HCT116 (cell line): ENCODE measurements around the gene C18orf32. TPM values are rescaled to one million over a fixed set of nuclear protein-coding genes. Genes with fewer than 3 reads are reported as not detected.

Source experiments
- ATAC-seq: fragments of 200-7000 bp; cut with Tn5 transposase; 2 replicates; pipeline ENCODE4 v1.9.1; 2020; ENCODE audit warnings: mild to moderate bottlenecking, moderate library complexity
- BruUV-seq: library from RNA; stranded (reverse); fragments of 400-500 nt; replicated peaks from 2 replicates; lab custom pipeline; 2021; lab: Mats Ljungman, UMichigan
- CTCF ChIA-PET: fragments of 300-600 bp; sonication (Branson Sonifier 250); formaldehyde crosslinking; loops from one replicate; lab custom pipeline; 2021; ENCODE audit warnings: antibody characterized with exemption; lab: Charles Lee
- POLR2A ChIA-PET: fragments of 300-600, 350-600 bp; sonication (Branson Sonifier 250); formaldehyde crosslinking; loops from one replicate; lab custom pipeline; 2021; ENCODE audit warnings: antibody characterized with exemption; lab: Charles Lee
- RAD21 ChIA-PET, 2 experiments: fragments of 300-600 bp; sonication (Branson Sonifier 250); formaldehyde crosslinking; loops; one replicate each; lab custom pipeline; 2023; ENCODE audit warnings: low total read pairs in 2 of 2; ENCODE audit not compliant: uncharacterized antibody in 2 of 2, unreplicated experiment in 2 of 2, low non-redundant PET in 1 of 2; lab: Charles Lee
- DNase-seq: peaks from one replicate; pipeline ENCODE4 v3.0.0-alpha.2; 2010; ENCODE audit warnings: low read depth, low spot score
- H2AFZ ChIP-seq: fragments of 200-600 bp; shearing (Covaris generic), sonication (generic); 2 replicates; pipeline ENCODE4 v1.6.1; 2017; ENCODE audit warnings: low read depth, mixed run types, mixed read lengths, antibody characterized with exemption, low read length; ENCODE audit not compliant: poor library complexity, severe bottlenecking
- H3K27ac ChIP-seq: 2 replicates; pipeline ENCODE4 v1.5.1; 2012; ENCODE audit warnings: low read depth, low read length
- H3K27me3 ChIP-seq: fragments of 200-600 bp; sonication (generic); 2 replicates; pipeline ENCODE4 v1.6.1; 2016; ENCODE audit warnings: mixed run types, low read length, mixed read lengths; ENCODE audit not compliant: insufficient read depth
- H3K36me3 ChIP-seq, 2 experiments: fragments of 200-500 bp in 1 of 2; fragments of 200-600 bp in 1 of 2; sonication (Bioruptor generic) in 1 of 2; sonication (generic) in 1 of 2; 2 replicates each; pipeline versions ENCODE4 v1.5.1 to v1.6.1; 2014 to 2016; ENCODE audit warnings: low read length in 2 of 2, inconsistent platforms in 1 of 2, mixed read lengths in 1 of 2, mixed run types in 1 of 2; ENCODE audit not compliant: insufficient read depth in 2 of 2, control insufficient read depth in 1 of 2
- H3K4me1 ChIP-seq, 2 experiments: fragments of 200-600 bp in 1 of 2; sonication (generic) in 1 of 2; 2 replicates each; pipeline versions ENCODE4 v1.5.1 to v1.6.1; 2012 to 2017; ENCODE audit warnings: low read length in 2 of 2, inconsistent platforms in 1 of 2, mild to moderate bottlenecking in 1 of 2, mixed read lengths in 1 of 2, mixed run types in 1 of 2, moderate library complexity in 1 of 2; ENCODE audit not compliant: insufficient read depth in 2 of 2, control insufficient read depth in 1 of 2
- H3K4me2 ChIP-seq: fragments of 200-600 bp; sonication (generic); 2 replicates; pipeline ENCODE4 v1.6.1; 2017; ENCODE audit warnings: mixed run types, low read length, mixed read lengths
- H3K4me3 ChIP-seq, 2 experiments: fragments of 200-600 bp in 1 of 2; sonication (generic) in 1 of 2; replicated peaks in 1 of 2; 2 replicates each; pipeline ENCODE4 v1.5.1; 2011 to 2016; ENCODE audit warnings: low read length in 2 of 2, control low read depth in 1 of 2, low read depth in 1 of 2, mild to moderate bottlenecking in 1 of 2, mixed read lengths in 1 of 2, mixed run types in 1 of 2
- H3K79me2 ChIP-seq: fragments of 200-600 bp; sonication (generic); 2 replicates; pipeline ENCODE4 v1.6.1; 2017; ENCODE audit warnings: mild to moderate bottlenecking, mixed run types, low read length, moderate library complexity, mixed read lengths; ENCODE audit not compliant: insufficient read depth
- H3K9ac ChIP-seq: fragments of 200-600 bp; sonication (generic); 2 replicates; pipeline ENCODE4 v1.6.1; 2016; ENCODE audit warnings: low read length, mixed read lengths
- H3K9me2 ChIP-seq: fragments of 200-600 bp; sonication (generic), shearing (Covaris generic); 2 replicates; pipeline ENCODE4 v1.6.1; 2017; ENCODE audit warnings: mixed run types, mild to moderate bottlenecking, moderate library complexity; ENCODE audit not compliant: insufficient read depth
- H3K9me3 ChIP-seq, 2 experiments: fragments of 200-500 bp in 1 of 2; fragments of 200-600 bp in 1 of 2; sonication (Bioruptor generic) in 1 of 2; sonication (generic) in 1 of 2; 2 replicates each; pipeline ENCODE4 v1.6.1; 2014 to 2017; ENCODE audit warnings: low read length in 2 of 2, mixed read lengths in 2 of 2, inconsistent platforms in 1 of 2, low read depth in 1 of 2, mild to moderate bottlenecking in 1 of 2, mixed run types in 1 of 2, moderate library complexity in 1 of 2; ENCODE audit not compliant: control insufficient read depth in 1 of 2, insufficient read depth in 1 of 2
- H4K20me1 ChIP-seq: fragments of 200-600 bp; sonication (generic), shearing (Covaris generic); 2 replicates; pipeline ENCODE4 v1.6.1; 2017; ENCODE audit warnings: mixed run types, mild to moderate bottlenecking, moderate library complexity; ENCODE audit not compliant: insufficient read depth
- CBX3 ChIP-seq: IDR thresholded peaks from 2 replicates; pipeline ENCODE4 v1.6.1; 2012; ENCODE audit warnings: low read depth
- CEBPB ChIP-seq: IDR thresholded peaks from 2 replicates; pipeline ENCODE4 v1.6.1; 2012; ENCODE audit warnings: low read depth
- EZH2phosphoT487 ChIP-seq: fragments of 200-600 bp; IDR thresholded peaks from 2 replicates; pipeline ENCODE4 v1.6.1; 2018; ENCODE audit warnings: antibody characterized with exemption, borderline replicate concordance
- JUND ChIP-seq: IDR thresholded peaks from 2 replicates; pipeline ENCODE4 v1.6.1; 2012
- POLR2A ChIP-seq: IDR thresholded peaks from 2 replicates; pipeline ENCODE4 v1.7.0; 2011; ENCODE audit warnings: borderline replicate concordance; ENCODE audit not compliant: insufficient read depth, insufficient read length; ENCODE audit errors: extremely low read depth
- POLR2AphosphoS5 ChIP-seq: IDR thresholded peaks from 2 replicates; pipeline ENCODE4 v1.6.1; 2011; ENCODE audit warnings: mild to moderate bottlenecking, low read depth, low read length, moderate library complexity
- REST ChIP-seq: IDR thresholded peaks from 2 replicates; pipeline ENCODE4 v1.6.1; 2012; ENCODE audit warnings: low read depth
- SRF ChIP-seq: IDR thresholded peaks from 2 replicates; pipeline ENCODE4 v1.6.1; 2012; ENCODE audit warnings: low read depth
- TCF7L2 ChIP-seq: IDR thresholded peaks from 2 replicates; pipeline ENCODE4 v1.7.0; 2011; ENCODE audit warnings: borderline replicate concordance, inconsistent platforms; ENCODE audit not compliant: insufficient read depth, insufficient read length; ENCODE audit errors: extremely low read depth
- YY1 ChIP-seq: IDR thresholded peaks from 2 replicates; pipeline ENCODE4 v1.6.1; 2011; ENCODE audit warnings: low read length, low read depth, moderate library complexity, mild to moderate bottlenecking; ENCODE audit not compliant: insufficient replicate concordance; ENCODE audit errors: extremely low read depth
- ZBTB33 ChIP-seq: IDR thresholded peaks from 2 replicates; pipeline ENCODE4 v1.6.1; 2011; ENCODE audit warnings: mild to moderate bottlenecking, low read length, moderate library complexity; ENCODE audit not compliant: insufficient replicate concordance; ENCODE audit errors: extremely low read depth
- ZFX ChIP-seq: fragments of 450-650 bp; IDR thresholded peaks from 2 replicates; pipeline ENCODE4 v1.6.1; 2017
- intact Hi-C: fragments of 100-400 bp; cut with micrococcal nuclease; formaldehyde crosslinking; loops from 2 replicates; pipeline ENCODE4 v1.10.0; 2022
- total RNA-seq: library from RNA; stranded (reverse); gene quantifications from one replicate; pipeline ENCODE4 v1.2.1, GENCODE V29; 2021; ENCODE audit not compliant: unreplicated experiment
- TF ChIP-seq, protein P1 (sequence below): IDR thresholded peaks from 2 replicates; pipeline ENCODE4 v1.6.1; 2012
- TF ChIP-seq, protein P2 (sequence below), 3 experiments: fragments of 200-600 bp in 1 of 3; sonication (generic) in 1 of 3; IDR thresholded peaks in 2 of 3; conservative IDR thresholded peaks in 1 of 3; 2 replicates each; pipeline ENCODE4 v1.5.1; 2012 to 2017; ENCODE audit warnings: low read depth in 2 of 3, low read length in 2 of 3, antibody characterized with exemption in 1 of 3, borderline replicate concordance in 1 of 3, control low read depth in 1 of 3, mild to moderate bottlenecking in 1 of 3, mixed read lengths in 1 of 3, mixed run types in 1 of 3, moderate library complexity in 1 of 3; ENCODE audit not compliant: insufficient read depth in 1 of 3
- TF ChIP-seq, protein P3 (sequence below): IDR thresholded peaks from 2 replicates; pipeline ENCODE4 v1.6.1; 2012

Gene C18orf32
- total RNA-seq, 1 experiment from 2014 or later, result 35.0 TPM

- TF ChIP-seq SRF, result no peak
- TF ChIP-seq ZBTB33, result no peak
- TF ChIP-seq YY1, result no peak
- TF ChIP-seq REST, result no peak
- no peak for TF ChIP-seq EZH2phosphoT487
- TF ChIP-seq CEBPB, result no peak
- TF ChIP-seq ZFX, result no peak
- no peak for TF ChIP-seq JUND
- TF ChIP-seq, protein P1, sequence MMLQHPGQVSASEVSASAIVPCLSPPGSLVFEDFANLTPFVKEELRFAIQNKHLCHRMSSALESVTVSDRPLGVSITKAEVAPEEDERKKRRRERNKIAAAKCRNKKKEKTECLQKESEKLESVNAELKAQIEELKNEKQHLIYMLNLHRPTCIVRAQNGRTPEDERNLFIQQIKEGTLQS, result no peak
- no peak for TF ChIP-seq TCF7L2
- TF ChIP-seq POLR2A, result no peak
- TF ChIP-seq, protein P2, sequence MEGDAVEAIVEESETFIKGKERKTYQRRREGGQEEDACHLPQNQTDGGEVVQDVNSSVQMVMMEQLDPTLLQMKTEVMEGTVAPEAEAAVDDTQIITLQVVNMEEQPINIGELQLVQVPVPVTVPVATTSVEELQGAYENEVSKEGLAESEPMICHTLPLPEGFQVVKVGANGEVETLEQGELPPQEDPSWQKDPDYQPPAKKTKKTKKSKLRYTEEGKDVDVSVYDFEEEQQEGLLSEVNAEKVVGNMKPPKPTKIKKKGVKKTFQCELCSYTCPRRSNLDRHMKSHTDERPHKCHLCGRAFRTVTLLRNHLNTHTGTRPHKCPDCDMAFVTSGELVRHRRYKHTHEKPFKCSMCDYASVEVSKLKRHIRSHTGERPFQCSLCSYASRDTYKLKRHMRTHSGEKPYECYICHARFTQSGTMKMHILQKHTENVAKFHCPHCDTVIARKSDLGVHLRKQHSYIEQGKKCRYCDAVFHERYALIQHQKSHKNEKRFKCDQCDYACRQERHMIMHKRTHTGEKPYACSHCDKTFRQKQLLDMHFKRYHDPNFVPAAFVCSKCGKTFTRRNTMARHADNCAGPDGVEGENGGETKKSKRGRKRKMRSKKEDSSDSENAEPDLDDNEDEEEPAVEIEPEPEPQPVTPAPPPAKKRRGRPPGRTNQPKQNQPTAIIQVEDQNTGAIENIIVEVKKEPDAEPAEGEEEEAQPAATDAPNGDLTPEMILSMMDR (IDR thresholded peaks at IDR 0.05 in 2 of 3, conservative IDR thresholded peaks at IDR 0.05 in 1 of 3; ENCODE audit: borderline replicate concordance in 1 of 3, insufficient read depth in 1 of 3, low read depth in 2 of 3, low read length in 2 of 3), result no peak
- no peak for TF ChIP-seq CBX3
- TF ChIP-seq, protein P3, sequence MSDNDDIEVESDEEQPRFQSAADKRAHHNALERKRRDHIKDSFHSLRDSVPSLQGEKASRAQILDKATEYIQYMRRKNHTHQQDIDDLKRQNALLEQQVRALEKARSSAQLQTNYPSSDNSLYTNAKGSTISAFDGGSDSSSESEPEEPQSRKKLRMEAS, result no peak
- TF ChIP-seq POLR2AphosphoS5, result no peak
- Histone ChIP-seq H3K9ac (no peak overlapping the region), H3K36me3 (no peaks in the 10 kb centered on the region), H3K27me3 (no peaks in the 10 kb centered on the region), H3K4me2 (no peak overlapping the region), H3K9me3 (no peaks in the 10 kb centered on the region), H3K4me1 (no peaks in the 10 kb centered on the region), H3K79me2 (no peaks in the 10 kb centered on the region), H3K27ac (no peak overlapping the region), H3K9me2 (no peaks in the 10 kb centered on the region), H4K20me1 (no peaks in the 10 kb centered on the region), H3K4me3 (no peak overlapping the region), H2AFZ (no peak overlapping the region)
- DNase-seq (no peak), ATAC-seq (no peak)
- RAD21 ChIA-PET, result no interaction called here
- no TSS peak for BruUV-seq
- CTCF ChIA-PET, result interaction anchor here (3.6 kb wide), 1 partner anchor 344 kb away, joined by 15 read pairs; no protein-coding TSS in a partner anchor
- POLR2A ChIA-PET, result interaction anchor here (0.6 kb wide), 1 partner anchor 48 kb away, joined by 3 read pairs; no protein-coding TSS in a partner anchor
- intact Hi-C loops, result loop anchor here (5.0 to 10.0 kb wide), 2 partner anchors 213 to 840 kb away; no protein-coding TSS in a partner anchor
Measured at GRCh38 chr18:49514577-49514976, 27.5 kb upstream of the C18orf32 start.
